GM19099 (cell line): ENCODE measurements around the gene GDF15.
A peak's percentile ranks its signal among the peaks of the same experiment; 100 is the strongest.

ENCODE experiments used
- POLR2A ChIP-seq: IDR thresholded peaks from 3 replicates; pipeline ENCODE4 v1.6.1; 2011; ENCODE audit warnings: low read depth; ENCODE audit not compliant: insufficient read length; ENCODE audit errors: extremely low read depth

The GDF15 gene

GRCh38 chr19:18357041-18357440 is 28.9 kb upstream of the GDF15 start:
- no peak for TF ChIP-seq POLR2A

- no peak for TF ChIP-seq POLR2A
Measured at GRCh38 chr19:18361646-18362045, 24.3 kb upstream of the GDF15 start.

- TF ChIP-seq POLR2A, result no peak
Measured at GRCh38 chr19:18362934-18363542, 22.9 kb upstream of the GDF15 start.

GRCh38 chr19:18363787-18364186 is 22.2 kb upstream of the GDF15 start:
- no peak for TF ChIP-seq POLR2A

GRCh38 chr19:18364826-18365528 is 21.0 kb upstream of the GDF15 start:
- no peak for TF ChIP-seq POLR2A

- no peak for TF ChIP-seq POLR2A
Measured at GRCh38 chr19:18366021-18366435, 19.9 kb upstream of the GDF15 start.

GRCh38 chr19:18368504-18369222 is 17.3 kb upstream of the GDF15 start:
- no peak for TF ChIP-seq POLR2A

GRCh38 chr19:18373407-18373891 is 12.5 kb upstream of the GDF15 start:
- TF ChIP-seq POLR2A, result no peak

- peak; percentile 67 for TF ChIP-seq POLR2A
Measured at GRCh38 chr19:18373892-18374629, 11.9 kb upstream of the GDF15 start.

GRCh38 chr19:18377026-18377425 is 8.9 kb upstream of the GDF15 start:
- no peak for TF ChIP-seq POLR2A

- no peak for TF ChIP-seq POLR2A
Measured at GRCh38 chr19:18379803-18380747, 5.9 kb upstream of the GDF15 start.

GRCh38 chr19:18380843-18381242 is 5.1 kb upstream of the GDF15 start:
- TF ChIP-seq POLR2A, result no peak

- no peak for TF ChIP-seq POLR2A
Measured at GRCh38 chr19:18384775-18385174, 1.2 kb upstream of the GDF15 start.

- TF ChIP-seq POLR2A, result no peak
Measured at GRCh38 chr19:18385359-18385674, 641 bp upstream of the GDF15 start.

- TF ChIP-seq POLR2A, result no peak
Measured at GRCh38 chr19:18386543-18387271, 749 bp downstream of the GDF15 start.
